GM18511 (cell line): ENCODE results near the gene SPTLC3.

Experiments used
- ATAC-seq: cut with Tn5 transposase; IDR thresholded peaks from one replicate; pipeline ENCODE4 v1.9.1; 2021; ENCODE audit warnings: mild to moderate bottlenecking, moderate library complexity; ENCODE audit not compliant: unreplicated experiment

The SPTLC3 gene

GRCh38 chr20:13130061-13130706 is 121.4 kb downstream of the SPTLC3 start:
- ATAC-seq = no peak

GRCh38 chr20:13130707-13131103 is 121.9 kb downstream of the SPTLC3 start:
- ATAC-seq = no peak

GRCh38 chr20:13131688-13132087 is 122.9 kb downstream of the SPTLC3 start:
- no peak for ATAC-seq

- ATAC-seq = no peak
Measured at GRCh38 chr20:13139459-13140150, 130.8 kb downstream of the SPTLC3 start.

GRCh38 chr20:13140201-13140600 is 131.4 kb downstream of the SPTLC3 start:
- no peak for ATAC-seq

- ATAC-seq = no peak
Measured at GRCh38 chr20:13140775-13141174, 132.0 kb downstream of the SPTLC3 start.

GRCh38 chr20:13141546-13141945 is 132.8 kb downstream of the SPTLC3 start:
- ATAC-seq = no peak

GRCh38 chr20:13142143-13142542 is 133.4 kb downstream of the SPTLC3 start:
- ATAC-seq = no peak

DNA sequence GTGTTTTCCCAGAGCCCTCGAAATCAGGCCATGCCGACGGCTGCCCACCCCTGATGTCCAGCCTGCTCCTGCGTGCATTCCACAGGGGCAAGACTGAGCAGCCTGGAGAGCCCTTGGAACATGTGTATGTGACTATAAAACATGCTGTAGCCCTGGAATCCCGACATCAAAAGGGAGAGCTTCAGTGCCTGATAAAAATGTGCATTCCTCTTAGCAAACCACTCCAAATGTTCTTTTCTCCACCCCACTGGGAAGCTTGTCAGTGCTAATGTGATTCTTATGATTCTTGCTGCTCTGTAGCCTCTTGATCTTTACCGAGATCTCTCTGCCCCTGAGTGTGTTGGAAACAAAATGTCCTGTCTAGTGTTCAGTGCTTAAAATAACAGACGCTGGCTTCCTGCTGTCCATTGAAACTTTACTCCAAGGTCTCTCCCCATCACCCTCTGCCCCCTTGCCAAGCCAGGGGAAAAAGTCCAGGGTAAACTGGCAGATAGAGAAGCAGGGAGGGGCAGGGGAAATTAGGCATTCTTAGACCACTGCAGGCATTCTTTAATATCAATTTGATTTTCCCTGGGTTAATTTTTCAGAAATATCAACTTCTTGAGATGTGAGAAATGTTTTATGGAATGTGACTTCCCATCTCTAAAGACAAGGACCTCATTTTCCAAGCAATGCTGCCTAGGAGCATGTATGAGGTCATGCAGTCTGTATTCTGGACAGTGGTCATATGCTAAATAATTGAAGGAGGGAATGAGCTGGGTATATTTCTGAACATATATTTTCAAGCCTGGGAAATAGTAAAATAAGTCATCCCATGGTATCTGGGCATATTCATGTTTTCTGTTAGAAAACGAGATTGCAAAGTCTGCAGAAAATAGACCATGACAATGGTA is 138.5 kb downstream of the SPTLC3 start:
- no peak for ATAC-seq

DNA sequence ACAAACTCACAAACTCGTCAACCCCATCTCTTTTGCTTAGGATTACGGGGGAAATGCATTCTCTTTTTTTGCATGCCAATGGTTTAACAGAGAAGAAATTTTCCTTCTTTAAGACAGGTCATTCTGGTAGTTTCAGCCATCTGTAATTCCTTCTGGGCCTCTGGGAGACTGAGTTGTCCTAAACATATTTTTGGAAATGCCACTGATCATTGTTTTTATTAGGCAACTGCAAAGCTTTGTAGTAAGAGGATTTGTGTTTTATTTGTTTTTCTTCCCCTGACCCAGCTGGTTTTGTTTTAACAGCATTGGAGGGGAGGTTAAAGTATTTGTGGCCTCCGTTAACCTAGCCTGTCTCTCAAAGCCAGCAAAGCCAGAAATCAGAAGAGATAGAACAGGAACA is 139.2 kb downstream of the SPTLC3 start:
- ATAC-seq = no peak

GRCh38 chr20:13148402-13148801 is 139.6 kb downstream of the SPTLC3 start:
- no peak for ATAC-seq

- no peak for ATAC-seq
Measured at GRCh38 chr20:13148961-13149360, 140.2 kb downstream of the SPTLC3 start.

DNA sequence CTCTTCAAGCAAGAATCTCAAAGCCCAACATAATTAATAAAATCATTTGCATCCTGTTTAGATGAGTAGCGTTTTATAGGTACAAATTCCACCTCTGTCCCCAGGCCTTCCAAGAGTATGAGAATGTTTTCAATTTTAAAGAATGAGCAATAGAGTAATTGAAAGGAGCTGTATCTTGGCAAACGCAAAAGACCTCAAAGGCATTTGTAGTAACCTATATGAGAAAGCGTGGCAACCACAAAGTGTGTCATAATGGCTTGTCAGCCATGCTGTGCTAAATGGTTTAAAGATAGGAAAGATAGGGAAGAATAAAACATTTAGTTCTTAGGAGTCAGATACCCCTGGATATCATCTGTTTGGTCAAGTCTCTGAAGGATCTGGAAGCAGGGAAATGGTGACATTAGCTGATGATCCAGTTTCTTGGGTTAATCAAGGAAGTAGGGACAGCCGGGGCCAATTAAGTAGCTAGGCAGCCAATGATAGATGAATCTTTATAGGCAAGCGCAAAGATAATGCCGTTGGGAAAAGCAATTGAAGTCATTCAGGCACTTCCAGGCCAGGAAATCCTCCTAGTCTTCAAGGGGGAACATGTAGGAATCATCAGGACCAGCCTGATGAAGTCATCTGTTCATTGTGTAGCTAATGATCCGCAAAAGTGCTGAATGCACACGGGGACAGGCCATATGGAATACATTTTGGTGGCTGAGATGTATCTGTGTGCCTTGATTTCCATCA is 140.8 kb downstream of the SPTLC3 start:
- no peak for ATAC-seq

DNA sequence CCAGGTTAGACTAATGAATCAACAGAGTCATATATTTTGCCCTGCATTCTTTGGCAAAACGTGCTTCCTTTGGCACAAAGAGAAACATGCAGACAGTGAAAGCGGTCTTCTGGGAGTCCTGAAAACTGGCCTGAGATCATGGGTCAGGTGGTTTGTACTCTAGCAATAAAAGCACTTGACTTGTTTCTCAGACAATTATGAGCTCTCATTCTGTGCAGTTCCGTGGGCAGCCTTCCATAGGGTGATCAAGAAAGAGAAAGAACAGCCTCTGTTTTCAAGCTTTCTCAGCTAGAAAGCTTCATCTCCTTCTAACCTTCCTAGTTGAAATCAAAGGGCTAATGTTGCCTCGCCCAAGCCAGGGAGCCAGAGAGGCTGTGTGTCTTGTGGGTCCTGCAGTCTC is 149.6 kb downstream of the SPTLC3 start:
- ATAC-seq = no peak

GRCh38 chr20:13159889-13160288 is 151.1 kb downstream of the SPTLC3 start:
- no peak for ATAC-seq

- no peak for ATAC-seq
Measured at GRCh38 chr20:13165203-13165602, 156.4 kb downstream of the SPTLC3 start.

GRCh38 chr20:13166011-13166410 is 157.2 kb downstream of the SPTLC3 start:
- ATAC-seq = no peak

DNA sequence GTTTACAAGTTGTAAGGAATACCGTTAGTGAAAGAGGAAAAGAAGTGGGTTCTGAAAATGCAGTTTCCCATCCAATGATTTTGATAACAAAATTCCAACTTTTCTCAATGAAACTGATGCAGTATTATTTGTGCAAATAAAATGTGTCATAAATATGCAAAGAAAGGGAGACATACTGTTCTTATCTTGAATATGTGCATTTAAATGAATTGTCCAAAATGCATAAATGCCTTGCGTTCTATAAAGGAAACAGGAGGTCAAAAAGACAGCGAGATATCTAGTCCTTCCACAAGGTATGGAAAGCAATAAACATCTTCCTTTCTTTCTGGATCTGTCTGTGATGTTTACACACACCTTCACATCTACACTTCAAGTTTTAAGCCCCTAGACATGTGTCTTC is 157.7 kb downstream of the SPTLC3 start:
- no peak for ATAC-seq

DNA sequence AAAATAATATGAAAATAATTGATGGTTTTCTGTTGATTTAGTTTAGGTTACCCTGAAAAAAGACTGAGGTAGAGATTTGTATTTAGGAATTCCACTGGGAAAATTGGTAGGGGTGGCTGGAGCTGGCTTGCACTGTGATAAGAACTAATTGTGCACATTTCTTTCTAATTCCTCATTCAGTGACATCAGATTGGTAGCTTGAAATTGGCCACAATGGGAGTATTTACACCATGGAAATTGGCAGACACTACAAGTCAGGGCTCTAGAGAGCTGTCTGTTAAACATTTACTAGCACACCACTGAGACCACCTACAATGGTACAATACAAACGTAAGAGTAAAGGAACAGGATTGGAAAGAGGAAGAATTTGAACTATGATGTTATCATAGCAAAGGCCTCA is 160.3 kb downstream of the SPTLC3 start:
- no peak for ATAC-seq

DNA sequence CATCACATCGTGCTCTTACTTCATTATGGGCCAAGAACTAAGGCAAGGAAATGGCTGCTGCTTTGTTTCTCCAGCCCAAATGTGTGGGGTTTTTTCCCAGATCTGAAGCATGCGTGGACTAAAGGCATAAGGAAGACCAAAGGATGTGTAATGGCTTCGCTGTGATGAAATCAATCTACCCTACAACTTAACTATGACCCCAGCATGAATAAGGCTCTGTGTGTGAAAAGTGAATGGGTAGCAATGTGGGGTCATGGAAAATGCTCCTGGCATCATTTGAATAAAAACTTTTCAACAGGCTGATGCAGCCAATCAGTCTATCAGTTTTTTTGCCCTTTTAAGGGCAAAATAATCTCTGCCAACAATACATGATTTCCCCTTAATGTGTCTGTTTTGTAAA is 162.0 kb downstream of the SPTLC3 start:
- no peak for ATAC-seq

DNA sequence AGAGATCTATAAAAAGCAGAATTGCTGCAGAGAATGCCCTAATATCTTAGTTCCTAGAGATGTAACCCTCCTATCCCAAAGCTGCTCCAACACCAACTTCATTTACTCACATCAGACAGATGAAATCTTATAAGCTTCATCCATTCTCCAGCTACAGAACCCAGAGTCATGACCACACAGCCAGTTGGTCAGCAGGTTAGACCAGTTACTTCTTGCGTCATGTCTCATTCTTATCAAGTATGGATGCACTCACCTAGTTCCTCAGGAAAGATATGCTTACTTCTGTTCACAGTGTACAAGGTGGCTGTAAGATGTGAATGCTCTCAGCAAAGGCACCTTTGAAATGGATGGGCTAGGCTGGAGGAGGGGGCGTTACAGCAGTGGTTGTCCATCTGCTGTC is 164.4 kb downstream of the SPTLC3 start:
- no peak for ATAC-seq
